HepG2 (cell line): ENCODE measurements around the gene NCOA1. TPM values are rescaled to one million over a fixed set of nuclear protein-coding genes. Genes with fewer than 3 reads are reported as not detected.

Source experiments
- ATAC-seq: fragments of 200-7000 bp; cut with Tn5 transposase; 3 replicates; pipeline ENCODE4 v1.9.1; 2020; ENCODE audit warnings: mild to moderate bottlenecking, moderate library complexity
- BruUV-seq: library from RNA; stranded (reverse); fragments of 400-500 nt; replicated peaks from 2 replicates; lab custom pipeline; 2021; lab: Mats Ljungman, UMichigan
- CTCF ChIA-PET: fragments of 300-600 bp; formaldehyde crosslinking; extraction: SDS; loops from one replicate; lab custom pipeline; 2021; ENCODE audit warnings: low total read pairs, inconsistent platforms, low intra/inter-chr PET ratio; lab: Yijun Ruan, JAX
- POLR2A ChIA-PET: fragments of 350-600 bp; sonication (Branson Sonifier 250); formaldehyde crosslinking; loops from one replicate; lab custom pipeline; 2020; ENCODE audit warnings: antibody characterized with exemption, inconsistent platforms; lab: Yijun Ruan, JAX
- DNase-seq: peaks from one replicate; pipeline ENCODE4 v3.0.0-alpha.2; 2015; ENCODE audit warnings: low spot score
- FAIRE-seq: peaks from 3 replicates; lab custom pipeline; 2011; peaks lifted over from hg19 to GRCh38; lab: Jason Lieb, UNC
- H2AFZ ChIP-seq: one replicate; pipeline ENCODE4 v1.6.1; 2011; ENCODE audit warnings: low read length, inconsistent platforms
- H3K27ac ChIP-seq: fragments of 300-600 bp; 3 replicates; pipeline ENCODE4 v1.8.0; 2011; ENCODE audit warnings: mixed run types, mild to moderate bottlenecking, mixed read lengths, low read length, inconsistent platforms; ENCODE audit not compliant: insufficient read depth; ENCODE audit errors: extremely low read length
- H3K27me3 ChIP-seq, 2 experiments: fragments of 200-600 bp in 1 of 2; 2 replicates in 1 of 2; 3 replicates in 1 of 2; pipeline versions ENCODE4 v1.6.0 to v1.8.0; 2011; ENCODE audit warnings: low read length in 2 of 2, mild to moderate bottlenecking in 2 of 2, moderate library complexity in 2 of 2, inconsistent platforms in 1 of 2; ENCODE audit not compliant: insufficient read depth in 2 of 2, control insufficient read depth in 1 of 2
- H3K36me3 ChIP-seq, 2 experiments: fragments of 200-600 bp in 1 of 2; replicated peaks in 1 of 2; 2 replicates in 1 of 2; 3 replicates in 1 of 2; pipeline versions ENCODE4 v1.5.1 to v1.8.0; 2011; ENCODE audit warnings: low read length in 2 of 2, inconsistent platforms in 1 of 2; ENCODE audit not compliant: insufficient read depth in 2 of 2, control insufficient read depth in 1 of 2
- H3K4me1 ChIP-seq: 2 replicates; pipeline ENCODE4 v1.5.1; 2012; ENCODE audit warnings: low read length, inconsistent platforms; ENCODE audit not compliant: insufficient read depth
- H3K4me2 ChIP-seq: 2 replicates; pipeline ENCODE4 v1.6.0; 2011; ENCODE audit warnings: low read depth, low read length, inconsistent platforms
- H3K4me3 ChIP-seq, 3 experiments: fragments of 200-600 bp in 1 of 3; sonication (generic), shearing (Covaris generic) in 1 of 3; replicated peaks in 1 of 3; 2 replicates each; pipeline ENCODE4 v1.5.1; 2011 to 2016; ENCODE audit warnings: low read length in 3 of 3, inconsistent platforms in 2 of 3, low read depth in 2 of 3, mild to moderate bottlenecking in 2 of 3, control low read depth in 1 of 3, mixed read lengths in 1 of 3; ENCODE audit not compliant: insufficient read depth in 1 of 3
- H3K79me2 ChIP-seq: one replicate; pipeline ENCODE4 v1.6.1; 2011; ENCODE audit warnings: low read length, inconsistent platforms; ENCODE audit not compliant: insufficient read depth
- H3K9ac ChIP-seq: 2 replicates; pipeline ENCODE4 v1.6.0; 2011; ENCODE audit warnings: mild to moderate bottlenecking, low read depth, low read length, inconsistent platforms; ENCODE audit not compliant: insufficient read depth
- H3K9me3 ChIP-seq: 2 replicates; pipeline ENCODE4 v1.5.1; 2012; ENCODE audit warnings: mild to moderate bottlenecking, low read length
- H4K20me1 ChIP-seq: 2 replicates; pipeline ENCODE4 v1.6.0; 2011; ENCODE audit warnings: inconsistent platforms, mild to moderate bottlenecking, low read length, moderate library complexity; ENCODE audit not compliant: insufficient read depth
- DR1 ChIP-seq: sonication (generic); formaldehyde crosslinking; IDR thresholded peaks from 2 replicates; pipeline ENCODE4 v1.8.0; 2021; ENCODE audit warnings: mild to moderate bottlenecking, missing genetic modification reagents, inconsistent platforms
- GMEB1 ChIP-seq: sonication (generic); formaldehyde crosslinking; IDR thresholded peaks from 2 replicates; pipeline ENCODE4 v1.5.1; 2020; ENCODE audit warnings: missing genetic modification reagents, mild to moderate bottlenecking, borderline replicate concordance
- HBP1 ChIP-seq: IDR thresholded peaks from 2 replicates; pipeline ENCODE4 v1.6.1; 2016; ENCODE audit warnings: low read depth, control low read depth
- ZFP36 ChIP-seq: fragments of 150-350 bp; IDR thresholded peaks from 2 replicates; pipeline ENCODE4 v1.6.1; 2018; ENCODE audit warnings: borderline replicate concordance, low read length, low read depth; ENCODE audit not compliant: partially characterized antibody
- ZNF326 ChIP-seq: sonication (generic); formaldehyde crosslinking; IDR thresholded peaks from 2 replicates; pipeline ENCODE4 v1.4.0; 2020; ENCODE audit warnings: missing genetic modification reagents, borderline replicate concordance
- ZNF510 ChIP-seq: sonication (generic); formaldehyde crosslinking; IDR thresholded peaks from 2 replicates; pipeline ENCODE4 v1.4.0; 2020; ENCODE audit warnings: low read depth, mild to moderate bottlenecking, missing genetic modification reagents
- ZNF530 ChIP-seq: sonication (generic); formaldehyde crosslinking; IDR thresholded peaks from 2 replicates; pipeline ENCODE4 v1.5.0; 2020; ENCODE audit warnings: low read depth, mild to moderate bottlenecking, missing genetic modification reagents
- WGBS: methylation state at CpG from one replicate; pipeline ENCODE4 v1.1.6; 2017; ENCODE audit warnings: low lambda C conversion rate; 5-methylcytosine and 5-hydroxymethylcytosine counted together
- in situ Hi-C: cut with HindIII; loops from 2 replicates; pipeline ENCODE4 v1.10.0; 2017; ENCODE audit warnings: low pct_unique_long_range_greater_than_20kb; ENCODE audit not compliant: extremely low pct_ligation_motif_present
- intact Hi-C: fragments of 100-400 bp; cut with micrococcal nuclease; formaldehyde crosslinking; loops from one replicate; pipeline ENCODE4 v1.10.0; 2022; ENCODE audit not compliant: unreplicated experiment
- polyA plus RNA-seq, 8 experiments: library from polyadenylated mRNA; depleted of rRNA in 3 of 8; stranded (reverse) in 7 of 8; unstranded in 1 of 8; fragments of >200 nt; fragmentation: Illumina TruSeq in 4 of 8; extraction: Trizol in 4 of 8; gene quantifications; 2 replicates each; pipeline versions ENCODE4 v1.2.1 to v1.2.3, GENCODE V29; 2011 to 2016; ENCODE audit warnings: low read depth in 4 of 8, missing spikeins in 1 of 8, mixed read lengths in 1 of 8; ENCODE audit not compliant: insufficient read depth in 1 of 8
- total RNA-seq, 5 experiments: library from RNA; depleted of rRNA; stranded (reverse); fragments of >200 nt; fragmentation: Illumina TruSeq; extraction: Trizol; gene quantifications; 2 replicates each; pipeline ENCODE4 v1.2.3, GENCODE V29; 2016; ENCODE audit warnings: low read depth in 1 of 5
- TF ChIP-seq, protein P1 (sequence below): sonication (generic); formaldehyde crosslinking; IDR thresholded peaks from 2 replicates; pipeline ENCODE4 v1.4.0; 2020; ENCODE audit warnings: missing genetic modification reagents, borderline replicate concordance

Gene NCOA1
- total and polyA plus RNA-seq, 2 of the 13 experiments (the other 11 are each of a cell fraction or from before 2014, with no cell fraction given) = 10.0 to 10.4 TPM

GRCh38 chr2:24452502-24452885, 38.6 kb upstream of the NCOA1 start (continued):
- TF ChIP-seq, protein P1, sequence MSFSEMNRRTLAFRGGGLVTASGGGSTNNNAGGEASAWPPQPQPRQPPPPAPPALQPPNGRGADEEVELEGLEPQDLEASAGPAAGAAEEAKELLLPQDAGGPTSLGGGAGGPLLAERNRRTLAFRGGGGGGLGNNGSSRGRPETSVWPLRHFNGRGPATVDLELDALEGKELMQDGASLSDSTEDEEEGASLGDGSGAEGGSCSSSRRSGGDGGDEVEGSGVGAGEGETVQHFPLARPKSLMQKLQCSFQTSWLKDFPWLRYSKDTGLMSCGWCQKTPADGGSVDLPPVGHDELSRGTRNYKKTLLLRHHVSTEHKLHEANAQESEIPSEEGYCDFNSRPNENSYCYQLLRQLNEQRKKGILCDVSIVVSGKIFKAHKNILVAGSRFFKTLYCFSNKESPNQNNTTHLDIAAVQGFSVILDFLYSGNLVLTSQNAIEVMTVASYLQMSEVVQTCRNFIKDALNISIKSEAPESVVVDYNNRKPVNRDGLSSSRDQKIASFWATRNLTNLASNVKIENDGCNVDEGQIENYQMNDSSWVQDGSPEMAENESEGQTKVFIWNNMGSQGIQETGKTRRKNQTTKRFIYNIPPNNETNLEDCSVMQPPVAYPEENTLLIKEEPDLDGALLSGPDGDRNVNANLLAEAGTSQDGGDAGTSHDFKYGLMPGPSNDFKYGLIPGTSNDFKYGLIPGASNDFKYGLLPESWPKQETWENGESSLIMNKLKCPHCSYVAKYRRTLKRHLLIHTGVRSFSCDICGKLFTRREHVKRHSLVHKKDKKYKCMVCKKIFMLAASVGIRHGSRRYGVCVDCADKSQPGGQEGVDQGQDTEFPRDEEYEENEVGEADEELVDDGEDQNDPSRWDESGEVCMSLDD = no peak
- TF ChIP-seq ZNF326 (CRISPR knock-in tag) (no peak), DR1 (no peak)

DNA sequence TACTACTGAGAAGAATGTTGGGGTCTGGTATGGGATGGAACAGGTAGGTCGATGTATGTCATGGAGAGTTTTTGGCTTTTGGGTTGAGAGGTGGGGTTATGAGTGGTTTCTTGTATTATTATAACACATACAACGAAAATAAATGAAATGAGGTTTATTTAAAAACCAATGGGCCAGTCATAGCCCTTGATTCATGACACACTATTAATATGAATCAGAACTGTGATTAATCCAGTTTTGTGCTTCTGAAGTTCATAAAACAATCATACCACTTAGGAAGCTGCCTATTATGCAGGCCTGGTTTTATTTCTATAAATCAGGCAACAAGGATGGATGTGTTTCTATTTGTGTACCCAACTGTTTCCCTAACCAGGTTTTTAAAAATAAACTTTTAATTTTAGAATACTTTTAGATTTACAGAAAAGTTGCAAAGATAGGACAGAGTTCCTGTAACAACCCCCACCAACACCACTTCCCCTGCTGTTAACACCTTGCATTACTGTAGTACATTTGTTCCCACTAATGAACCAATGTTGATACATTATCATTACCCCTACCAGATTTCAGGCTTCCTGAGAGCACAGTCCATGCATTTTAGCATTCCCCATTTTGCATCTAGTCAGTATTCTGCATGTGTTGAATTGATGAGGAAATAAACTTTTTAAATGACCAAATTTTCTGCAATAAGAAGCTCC, 37.5 kb upstream of the NCOA1 start:
- POLR2A ChIA-PET = no interaction called here
- Histone ChIP-seq H3K27ac (no peak overlapping the region), H4K20me1 (no peaks in the 10 kb centered on the region), H3K4me1 (no peaks in the 10 kb centered on the region), H3K27me3 (peaks cover 2 to 14% of the 10 kb centered on the region in 2 experiments; a peak in 3 of 5 replicates), H3K9ac (no peak overlapping the region), H3K4me3 (no peak overlapping the region), H3K79me2 (no peaks in the 10 kb centered on the region), H2AFZ (no peak overlapping the region), H3K9me3 (peaks cover 21% of the 10 kb centered on the region), H3K4me2 (no peak overlapping the region), H3K36me3 (no peaks in the 10 kb centered on the region)
- FAIRE-seq = no peak
- intact Hi-C loops = no loop called here
- WGBS = 3% methylated on average over 2 of the region's 2 CpGs
- CTCF ChIA-PET = no interaction called here
- BruUV-seq = no TSS peak
- in situ Hi-C loops = no loop called here
- ATAC-seq = no peak
- DNase-seq = no peak
- TF ChIP-seq ZNF510 = no peak
- no peak for TF ChIP-seq HBP1 (CRISPR knock-in tag)
- no peak for TF ChIP-seq GMEB1
- TF ChIP-seq ZNF530 (CRISPR knock-in tag) = no peak
- no peak for TF ChIP-seq ZFP36
